Gastrocnemius medialis (tissue), 4 donors: ENCODE measurements around the gene PIGA.

Source experiments
- CTCF ChIP-seq, 5 experiments: fragments of 450-650 bp in 3 of 5; fragments of 200-600 bp in 2 of 5; sonication (generic) in 2 of 5; IDR thresholded peaks in 4 of 5; conservative IDR thresholded peaks in 1 of 5; 1 replicate in 4 of 5; 2 replicates in 1 of 5; pipeline ENCODE4 v1.5.1; 2016 to 2019; ENCODE audit warnings: antibody characterized with exemption in 5 of 5, mild to moderate bottlenecking in 3 of 5, moderate library complexity in 3 of 5
- POLR2A ChIP-seq, 2 donors: fragments of 450-650 bp; IDR thresholded peaks; one replicate each; pipeline ENCODE4 v1.6.1; 2017; ENCODE audit warnings: antibody characterized with exemption in 2 of 2, mild to moderate bottlenecking in 2 of 2, moderate library complexity in 2 of 2

- TF ChIP-seq CTCF (IDR thresholded peaks at IDR 0.05 in 4 of 5, conservative IDR thresholded peaks at IDR 0.05 in 1 of 5) (no peak), POLR2A (IDR thresholded peaks at IDR 0.05) (no peak)
Measured at GRCh38 chrX:15322472-15322871, 12.9 kb downstream of the PIGA start.
